HEK293T (cell line): ENCODE results near the gene M1AP.

Source experiments
- ARNT ChIP-seq: fragments of 450-650 bp; IDR thresholded peaks from 2 replicates; pipeline ENCODE4 v1.6.1; 2017; ENCODE audit warnings: mild to moderate bottlenecking
- BHLHE40 ChIP-seq: fragments of 450-650 bp; IDR thresholded peaks from 2 replicates; pipeline ENCODE4 v1.6.1; 2016; ENCODE audit warnings: mild to moderate bottlenecking, moderate library complexity, borderline replicate concordance
- CTBP1 ChIP-seq: fragments of 450-650 bp; IDR thresholded peaks from 2 replicates; pipeline ENCODE4 v1.6.1; 2016; ENCODE audit warnings: borderline replicate concordance
- ELF4 ChIP-seq: fragments of 450-650 bp; IDR thresholded peaks from 2 replicates; pipeline ENCODE4 v1.6.1; 2017; ENCODE audit warnings: antibody characterized with exemption
- FOXA1 ChIP-seq: fragments of 450-650 bp; IDR thresholded peaks from 2 replicates; pipeline ENCODE4 v1.6.1; 2016; ENCODE audit warnings: mild to moderate bottlenecking
- FOXK2 ChIP-seq: fragments of 450-650 bp; IDR thresholded peaks from 2 replicates; pipeline ENCODE4 v1.6.1; 2016; ENCODE audit warnings: mild to moderate bottlenecking
- FOXM1 ChIP-seq: fragments of 450-650 bp; IDR thresholded peaks from 2 replicates; pipeline ENCODE4 v1.6.1; 2017; ENCODE audit warnings: mild to moderate bottlenecking, borderline replicate concordance
- HDGF ChIP-seq: fragments of 450-650 bp; IDR thresholded peaks from 2 replicates; pipeline ENCODE4 v1.6.1; 2017; ENCODE audit warnings: antibody characterized with exemption, borderline replicate concordance
- LEF1 ChIP-seq: fragments of 450-650 bp; IDR thresholded peaks from 2 replicates; pipeline ENCODE4 v1.6.1; 2017; ENCODE audit warnings: mild to moderate bottlenecking, borderline replicate concordance
- SP1 ChIP-seq: fragments of 450-650 bp; IDR thresholded peaks from 2 replicates; pipeline ENCODE4 v1.6.1; 2017
- SUZ12 ChIP-seq: fragments of 450-650 bp; IDR thresholded peaks from 2 replicates; pipeline ENCODE4 v1.6.1; 2016; ENCODE audit warnings: mild to moderate bottlenecking
- TARDBP ChIP-seq: fragments of 450-650 bp; IDR thresholded peaks from 2 replicates; pipeline ENCODE4 v1.6.1; 2016
- ZNF384 ChIP-seq: fragments of 450-650 bp; IDR thresholded peaks from 2 replicates; pipeline ENCODE4 v1.6.1; 2016

GRCh38 chr2:74556159-74556558, 92.0 kb downstream of the M1AP start:
- TF ChIP-seq HDGF: no peak
- TF ChIP-seq FOXM1: no peak
- TF ChIP-seq SP1: no peak
- TF ChIP-seq TARDBP: no peak
- TF ChIP-seq ELF4: no peak
- no peak for TF ChIP-seq FOXK2
- TF ChIP-seq BHLHE40: no peak
- no peak for TF ChIP-seq SUZ12
- no peak for TF ChIP-seq LEF1
- TF ChIP-seq ZNF384: no peak
- no peak for TF ChIP-seq FOXA1
- no peak for TF ChIP-seq CTBP1
- no peak for TF ChIP-seq ARNT
